GM12864 (cell line): ENCODE data around the gene ZNF189.

Experiments used
- DNase-seq: peaks from one replicate; pipeline ENCODE4 v3.0.0-alpha.2; 2011; ENCODE audit warnings: low read depth
- H3K4me3 ChIP-seq: 2 replicates; pipeline ENCODE4 v1.5.1; 2011; ENCODE audit warnings: mild to moderate bottlenecking, low read depth, low read length, control low read depth
- TF ChIP-seq, protein P1 (sequence below): IDR thresholded peaks from 2 replicates; pipeline ENCODE4 v1.5.1; 2011; ENCODE audit warnings: low read depth, mild to moderate bottlenecking, moderate library complexity, low read length, control low read depth, inconsistent platforms; ENCODE audit errors: missing control alignments

Gene ZNF189

GRCh38 chr9:101369286-101369685, 29.4 kb upstream of the ZNF189 start:
- TF ChIP-seq, protein P1, sequence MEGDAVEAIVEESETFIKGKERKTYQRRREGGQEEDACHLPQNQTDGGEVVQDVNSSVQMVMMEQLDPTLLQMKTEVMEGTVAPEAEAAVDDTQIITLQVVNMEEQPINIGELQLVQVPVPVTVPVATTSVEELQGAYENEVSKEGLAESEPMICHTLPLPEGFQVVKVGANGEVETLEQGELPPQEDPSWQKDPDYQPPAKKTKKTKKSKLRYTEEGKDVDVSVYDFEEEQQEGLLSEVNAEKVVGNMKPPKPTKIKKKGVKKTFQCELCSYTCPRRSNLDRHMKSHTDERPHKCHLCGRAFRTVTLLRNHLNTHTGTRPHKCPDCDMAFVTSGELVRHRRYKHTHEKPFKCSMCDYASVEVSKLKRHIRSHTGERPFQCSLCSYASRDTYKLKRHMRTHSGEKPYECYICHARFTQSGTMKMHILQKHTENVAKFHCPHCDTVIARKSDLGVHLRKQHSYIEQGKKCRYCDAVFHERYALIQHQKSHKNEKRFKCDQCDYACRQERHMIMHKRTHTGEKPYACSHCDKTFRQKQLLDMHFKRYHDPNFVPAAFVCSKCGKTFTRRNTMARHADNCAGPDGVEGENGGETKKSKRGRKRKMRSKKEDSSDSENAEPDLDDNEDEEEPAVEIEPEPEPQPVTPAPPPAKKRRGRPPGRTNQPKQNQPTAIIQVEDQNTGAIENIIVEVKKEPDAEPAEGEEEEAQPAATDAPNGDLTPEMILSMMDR: no peak
- no peak overlapping the region for H3K4me3 ChIP-seq
- DNase-seq: no peak

DNA sequence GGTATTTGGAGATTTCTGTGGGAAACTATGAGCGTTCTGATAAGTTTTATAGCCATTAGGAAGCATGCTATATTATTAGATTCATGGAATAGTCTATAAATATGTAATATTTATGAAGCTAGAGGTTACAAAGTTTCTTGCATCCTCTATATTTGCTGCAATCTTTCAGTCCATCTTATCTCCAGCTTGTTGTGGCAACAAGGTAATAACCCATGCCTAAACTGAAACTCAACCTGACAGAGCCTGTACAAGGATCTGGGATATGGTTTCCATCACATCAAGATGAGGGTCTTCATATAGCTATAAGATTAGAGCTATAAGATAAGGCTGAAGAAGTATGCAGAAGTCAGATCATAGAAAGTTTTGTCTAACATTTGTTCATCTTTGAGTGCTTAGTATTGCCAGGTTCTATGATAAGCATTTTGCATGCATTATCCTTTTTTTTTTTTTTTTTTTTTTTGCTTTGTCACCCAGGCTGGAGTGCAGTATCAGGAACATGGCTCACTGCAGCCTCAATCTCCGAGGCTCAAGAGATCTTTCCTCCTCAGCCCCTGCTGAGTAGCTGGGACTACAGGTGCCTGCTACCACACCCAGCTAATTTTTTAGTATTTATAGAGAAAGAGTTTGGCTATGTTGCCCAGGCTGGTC, 28.6 kb upstream of the ZNF189 start:
- TF ChIP-seq, protein P1: no peak
- no peak overlapping the region for H3K4me3 ChIP-seq
- no peak for DNase-seq

DNA sequence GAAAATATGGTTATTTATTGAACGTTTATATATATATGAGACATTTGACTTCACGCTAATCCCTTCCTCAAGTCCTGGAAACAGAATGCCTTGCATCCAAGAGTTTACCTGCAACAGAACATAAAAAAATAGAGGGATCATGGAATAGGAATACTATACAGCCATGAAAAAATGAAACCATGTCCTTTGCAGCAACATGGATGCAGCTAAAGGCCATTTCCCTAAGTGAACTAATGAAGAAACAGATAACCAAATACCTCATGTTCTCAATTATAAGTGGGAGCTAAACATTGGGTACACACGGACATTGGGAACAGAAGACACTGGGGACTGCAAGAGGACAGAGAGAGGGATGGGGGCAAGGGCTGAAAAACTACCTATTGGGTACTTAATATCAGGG, 26.8 kb upstream of the ZNF189 start:
- no peak overlapping the region for H3K4me3 ChIP-seq
- TF ChIP-seq, protein P1: no peak
- no peak for DNase-seq

- no peak for DNase-seq
- TF ChIP-seq, protein P1: no peak
- H3K4me3 ChIP-seq: no peak overlapping the region
These were observed 26.1 kb upstream of the ZNF189 start for GRCh38 chr9:101372327-101373118.

DNA sequence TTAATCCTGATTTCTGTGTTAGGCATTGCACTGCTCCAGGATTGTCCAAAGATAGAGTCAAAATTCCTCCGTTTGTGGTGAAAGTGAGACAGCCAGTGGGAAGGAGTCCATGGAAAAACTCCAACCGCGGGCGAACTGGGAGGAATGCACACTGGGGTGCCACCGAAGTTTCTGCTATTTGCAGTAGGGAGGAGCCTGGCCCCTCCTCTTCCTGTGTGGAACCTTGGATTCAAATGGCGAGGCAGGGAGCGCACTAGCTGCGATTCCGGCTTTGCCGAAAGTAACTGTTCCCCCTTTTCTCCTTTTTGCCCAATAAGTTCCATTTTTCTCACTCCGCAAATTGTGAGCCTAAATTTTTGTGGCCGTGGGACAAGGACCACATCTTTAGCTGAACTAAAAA, 23.1 kb upstream of the ZNF189 start:
- TF ChIP-seq, protein P1: no peak
- no peak overlapping the region for H3K4me3 ChIP-seq
- DNase-seq: no peak

DNA sequence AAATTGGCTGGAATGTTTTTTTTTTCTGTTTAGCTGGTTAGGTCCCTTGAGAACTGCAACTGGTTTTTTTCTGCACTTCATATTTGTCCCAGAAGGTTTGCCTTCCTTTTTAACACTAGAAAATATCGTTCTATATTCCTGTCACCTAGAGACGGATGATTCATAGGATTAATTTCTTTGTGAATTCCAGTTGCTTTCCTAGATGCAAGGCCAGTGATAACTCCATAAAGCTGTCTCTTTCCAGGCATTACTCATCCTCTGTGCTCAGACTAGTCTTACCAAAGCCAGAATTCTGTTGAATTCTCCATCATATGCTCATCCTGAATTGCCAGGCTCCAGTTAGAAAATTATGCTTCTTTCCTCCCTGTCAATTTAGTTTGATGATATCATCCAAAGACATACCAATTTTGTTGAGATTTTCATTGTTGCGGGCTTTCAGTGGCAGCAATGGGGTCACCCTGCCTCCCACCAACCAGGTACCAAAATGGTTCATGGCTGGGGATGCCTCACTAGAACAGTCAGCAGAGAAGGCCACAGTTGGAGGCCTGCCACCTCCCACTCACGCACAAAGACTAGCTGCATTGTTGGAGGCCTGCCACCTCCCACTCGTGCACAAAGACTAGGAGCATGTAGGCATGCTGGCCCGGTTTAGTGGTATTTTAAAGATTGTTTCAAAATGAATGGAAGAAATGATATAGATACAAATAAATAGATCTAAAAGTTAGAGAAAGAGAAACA, 22.4 kb upstream of the ZNF189 start:
- no peak for DNase-seq
- TF ChIP-seq, protein P1: no peak
- no peak overlapping the region for H3K4me3 ChIP-seq
